Fibroblast of skin of back (primary cell): Measurements from ENCODE around the gene OR10A5.
"Not testable (repeated sequence)": the region's sequence is repeated elsewhere in the genome, so short reads cannot be mapped to it uniquely, and the experiment has no call there.

Experiments used
- DNase-seq: peaks from one replicate; pipeline ENCODE4 v3.0.0-alpha.2; 2013

Gene OR10A5

GRCh38 chr11:6876325-6876724, 30.8 kb downstream of the OR10A5 start, which contains the start of gene OR10A4:
TSS of gene OR10A4 (plus strand) at chr11:6876625. CDS start at chr11:6876648, 23 bp downstream.
- DNase-seq = no peak

- DNase-seq = no peak
These were observed 31.4 kb downstream of the OR10A5 start for GRCh38 chr11:6876914-6877313.

GRCh38 chr11:6882751-6883150, 37.3 kb downstream of the OR10A5 start:
- DNase-seq = no peak

GRCh38 chr11:6887711-6888110, 42.2 kb downstream of the OR10A5 start:
- DNase-seq = not testable (repeated sequence)

- no peak for DNase-seq
These were observed 43.3 kb downstream of the OR10A5 start for GRCh38 chr11:6888830-6889229.

- DNase-seq = no peak
These were observed 44.4 kb downstream of the OR10A5 start for GRCh38 chr11:6889835-6890234.

- DNase-seq = no peak
These were observed 46.9 kb downstream of the OR10A5 start, which contains the start of gene OR2D2 for GRCh38 chr11:6892400-6892799. TSS of gene OR2D2 (minus strand) at chr11:6892500. CDS start at chr11:6892500, 0 bp downstream.

- no peak for DNase-seq
These were observed 48.6 kb downstream of the OR10A5 start for GRCh38 chr11:6894097-6894496.

- no peak for DNase-seq
These were observed 49.5 kb downstream of the OR10A5 start for GRCh38 chr11:6895010-6895409.
